HEK293 (cell line): ENCODE data around the gene SLC3A2.

Experiments used
- CTCF ChIA-PET: fragments of 350-600 bp; formaldehyde crosslinking; extraction: SDS; loops from one replicate; lab custom pipeline; 2021; ENCODE audit warnings: antibody characterized with exemption; lab: Yijun Ruan, JAX
- POLR2A ChIA-PET: fragments of 300-600 bp; formaldehyde crosslinking; extraction: SDS; loops from one replicate; lab custom pipeline; 2020; ENCODE audit warnings: antibody characterized with exemption, inconsistent platforms; lab: Yijun Ruan, JAX
- H3K27ac ChIP-seq: fragments of 200-500 bp; sonication (Bioruptor generic); 2 replicates; pipeline ENCODE4 v1.5.1; 2014; ENCODE audit warnings: low read depth, low read length, control low read depth, inconsistent platforms; ENCODE audit errors: extremely low read depth
- H3K36me3 ChIP-seq, 2 experiments: fragments of 200-500 bp in 1 of 2; sonication (Bioruptor generic) in 1 of 2; 1 replicate in 1 of 2; 2 replicates in 1 of 2; pipeline ENCODE4 v1.5.1; 2014 to 2017; ENCODE audit warnings: inconsistent platforms in 2 of 2, low read length in 2 of 2; ENCODE audit not compliant: control insufficient read depth in 2 of 2, insufficient read depth in 1 of 2
- H3K4me1 ChIP-seq: fragments of 200-500 bp; sonication (Bioruptor generic); 2 replicates; pipeline ENCODE4 v1.5.1; 2014; ENCODE audit warnings: mild to moderate bottlenecking, low read length, inconsistent platforms; ENCODE audit not compliant: control insufficient read depth, insufficient read depth
- H3K4me3 ChIP-seq: 2 replicates; pipeline ENCODE4 v1.5.1; 2011; ENCODE audit warnings: low read depth, mild to moderate bottlenecking, control low read depth, low read length, moderate library complexity
- H3K9me3 ChIP-seq: fragments of 200-500 bp; sonication (Bioruptor generic); 2 replicates; pipeline ENCODE4 v1.5.1; 2014; ENCODE audit warnings: low read depth, low read length, inconsistent platforms; ENCODE audit not compliant: control insufficient read depth, insufficient read depth
- HOXA7 ChIP-seq: sonication (generic); formaldehyde crosslinking; IDR thresholded peaks from 2 replicates; pipeline ENCODE4 v1.8.1; 2022; ENCODE audit warnings: missing genetic modification reagents, borderline replicate concordance
- HOXD13 ChIP-seq: sonication (generic); formaldehyde crosslinking; IDR thresholded peaks from 2 replicates; pipeline ENCODE4 v1.8.0; 2022; ENCODE audit warnings: missing genetic modification reagents, borderline replicate concordance
- MYNN ChIP-seq: fragments of 450-650 bp; formaldehyde crosslinking; IDR thresholded peaks from 2 replicates; pipeline ENCODE4 v1.5.1; 2016; ENCODE audit warnings: missing biosample characterization, missing genetic modification characterization, borderline replicate concordance
- OSR2 ChIP-seq: fragments of 450-650 bp; formaldehyde crosslinking; IDR thresholded peaks from 2 replicates; pipeline ENCODE4 v1.5.1; 2016; ENCODE audit warnings: missing biosample characterization, missing genetic modification characterization
- SCRT2 ChIP-seq: fragments of 450-650 bp; formaldehyde crosslinking; IDR thresholded peaks from 2 replicates; pipeline ENCODE4 v1.5.1; 2016; ENCODE audit warnings: missing biosample characterization, missing genetic modification characterization
- WT1 ChIP-seq: fragments of 450-650 bp; formaldehyde crosslinking; IDR thresholded peaks from 2 replicates; pipeline ENCODE4 v1.5.1; 2016; ENCODE audit warnings: missing biosample characterization, missing genetic modification characterization
- YY1 ChIP-seq: fragments of 450-650 bp; formaldehyde crosslinking; IDR thresholded peaks from 2 replicates; pipeline ENCODE4 v1.5.1; 2018; ENCODE audit warnings: missing biosample characterization, missing genetic modification characterization
- ZNF174 ChIP-seq: fragments of 450-650 bp; formaldehyde crosslinking; IDR thresholded peaks from 2 replicates; pipeline ENCODE4 v1.5.0; 2017; ENCODE audit warnings: missing biosample characterization, mild to moderate bottlenecking, missing genetic modification characterization
- ZNF221 ChIP-seq: fragments of 450-650 bp; formaldehyde crosslinking; IDR thresholded peaks from 2 replicates; pipeline ENCODE4 v1.5.1; 2017; ENCODE audit warnings: missing biosample characterization, missing genetic modification characterization, borderline replicate concordance
- ZNF239 ChIP-seq: fragments of 450-650 bp; formaldehyde crosslinking; IDR thresholded peaks from 2 replicates; pipeline ENCODE4 v1.5.1; 2016; ENCODE audit warnings: missing biosample characterization, missing genetic modification characterization
- ZNF266 ChIP-seq: fragments of 450-650 bp; formaldehyde crosslinking; IDR thresholded peaks from 2 replicates; pipeline ENCODE4 v1.5.1; 2016; ENCODE audit warnings: missing biosample characterization, missing genetic modification characterization, low read depth
- ZNF302 ChIP-seq: fragments of 450-650 bp; formaldehyde crosslinking; IDR thresholded peaks from 2 replicates; pipeline ENCODE4 v1.5.1; 2016; ENCODE audit warnings: missing biosample characterization, missing genetic modification characterization, low read depth
- ZNF391 ChIP-seq: fragments of 450-650 bp; formaldehyde crosslinking; IDR thresholded peaks from 2 replicates; pipeline ENCODE4 v1.5.1; 2016; ENCODE audit warnings: low read depth, missing biosample characterization, missing genetic modification characterization, borderline replicate concordance
- ZNF426 ChIP-seq: fragments of 450-650 bp; formaldehyde crosslinking; IDR thresholded peaks from 2 replicates; pipeline ENCODE4 v1.5.1; 2017; ENCODE audit warnings: missing biosample characterization, missing genetic modification characterization, mild to moderate bottlenecking, inconsistent platforms, moderate library complexity
- ZNF501 ChIP-seq: fragments of 450-650 bp; formaldehyde crosslinking; IDR thresholded peaks from 2 replicates; pipeline ENCODE4 v1.5.1; 2016; ENCODE audit warnings: missing biosample characterization, missing genetic modification characterization
- ZNF596 ChIP-seq: fragments of 450-650 bp; IDR thresholded peaks from 2 replicates; pipeline ENCODE4 v1.5.0; 2018; ENCODE audit warnings: missing biosample characterization, mild to moderate bottlenecking, missing genetic modification characterization, moderate library complexity
- ZNF610 ChIP-seq: fragments of 450-650 bp; formaldehyde crosslinking; IDR thresholded peaks from 2 replicates; pipeline ENCODE4 v1.5.1; 2016; ENCODE audit warnings: missing biosample characterization, missing genetic modification characterization, borderline replicate concordance
- ZNF621 ChIP-seq: fragments of 450-650 bp; formaldehyde crosslinking; IDR thresholded peaks from 2 replicates; pipeline ENCODE4 v1.5.1; 2017; ENCODE audit warnings: missing biosample characterization, missing genetic modification characterization
- ZNF629 ChIP-seq: fragments of 450-650 bp; formaldehyde crosslinking; IDR thresholded peaks from 2 replicates; pipeline ENCODE4 v1.5.1; 2017; ENCODE audit warnings: missing biosample characterization, missing genetic modification characterization
- ZNF660 ChIP-seq: fragments of 450-650 bp; IDR thresholded peaks from 2 replicates; pipeline ENCODE4 v1.5.1; 2018; ENCODE audit warnings: missing biosample characterization, mild to moderate bottlenecking, missing genetic modification characterization
- TF ChIP-seq, protein P1 (sequence below): fragments of 450-650 bp; formaldehyde crosslinking; IDR thresholded peaks from 2 replicates; pipeline ENCODE4 v1.5.1; 2016; ENCODE audit warnings: missing biosample characterization, missing genetic modification characterization
- TF ChIP-seq, protein P2 (sequence below): fragments of 450-650 bp; formaldehyde crosslinking; IDR thresholded peaks from 2 replicates; pipeline ENCODE4 v1.5.1; 2017; ENCODE audit warnings: missing biosample characterization, missing genetic modification characterization
- TF ChIP-seq, protein P3 (sequence below): fragments of 450-650 bp; IDR thresholded peaks from 2 replicates; pipeline ENCODE4 v1.5.1; 2018; ENCODE audit warnings: missing biosample characterization, missing genetic modification characterization

Gene SLC3A2

DNA sequence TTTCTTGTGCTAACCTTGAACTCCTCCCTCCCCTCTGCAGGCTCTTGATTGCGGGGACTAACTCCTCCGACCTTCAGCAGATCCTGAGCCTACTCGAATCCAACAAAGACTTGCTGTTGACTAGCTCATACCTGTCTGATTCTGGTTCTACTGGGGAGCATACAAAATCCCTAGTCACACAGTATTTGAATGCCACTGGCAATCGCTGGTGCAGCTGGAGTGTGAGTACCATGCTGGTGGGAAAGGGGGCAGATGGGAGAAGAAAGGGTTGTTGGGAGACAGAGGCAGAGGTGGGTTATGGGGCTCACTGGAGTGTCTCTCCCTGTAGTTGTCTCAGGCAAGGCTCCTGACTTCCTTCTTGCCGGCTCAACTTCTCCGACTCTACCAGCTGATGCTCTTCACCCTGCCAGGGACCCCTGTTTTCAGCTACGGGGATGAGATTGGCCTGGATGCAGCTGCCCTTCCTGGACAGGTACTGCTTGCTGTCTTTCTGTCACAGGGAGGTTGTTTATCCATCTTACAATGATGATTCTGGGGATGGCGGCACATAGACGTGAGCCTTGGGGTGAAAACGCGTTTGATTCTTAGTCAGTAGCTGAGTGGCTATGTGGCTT is 4.5 kb downstream of the SLC3A2 start:
- H3K9me3 ChIP-seq, result no peaks in the 10 kb centered on the region
- CTCF ChIA-PET, result interaction anchor here (0.6 to 3.6 kb wide), 7 partner anchors 9 to 138 kb away, joined by 3 to 17 read pairs (median 6); no protein-coding TSS in a partner anchor
- H3K4me3 ChIP-seq, result no peak overlapping the region
- H3K27ac ChIP-seq, result no peak overlapping the region
- no peak for TF ChIP-seq ZNF221 (tag by site-specific recombination)
- TF ChIP-seq, all 188 proteins: peak for 0
- POLR2A ChIA-PET, result interaction anchor here (0.5 to 8.7 kb wide), 6 partner anchors 10 to 79 kb away, joined by 3 to 91 read pairs (median 10); partner anchors contain the start of gene WDR74
- Histone ChIP-seq H3K36me3 (peaks cover 26 to 80% of the 10 kb centered on the region in 2 experiments; a peak in 2 of 3 replicates), H3K4me1 (no peaks in the 10 kb centered on the region)

DNA sequence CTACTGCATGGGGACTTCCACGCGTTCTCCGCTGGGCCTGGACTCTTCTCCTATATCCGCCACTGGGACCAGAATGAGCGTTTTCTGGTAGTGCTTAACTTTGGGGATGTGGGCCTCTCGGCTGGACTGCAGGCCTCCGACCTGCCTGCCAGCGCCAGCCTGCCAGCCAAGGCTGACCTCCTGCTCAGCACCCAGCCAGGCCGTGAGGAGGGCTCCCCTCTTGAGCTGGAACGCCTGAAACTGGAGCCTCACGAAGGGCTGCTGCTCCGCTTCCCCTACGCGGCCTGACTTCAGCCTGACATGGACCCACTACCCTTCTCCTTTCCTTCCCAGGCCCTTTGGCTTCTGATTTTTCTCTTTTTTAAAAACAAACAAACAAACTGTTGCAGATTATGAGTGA is 7.7 kb downstream of the SLC3A2 start:
- CTCF ChIA-PET, result interaction anchor here (3.6 kb wide), 1 partner anchor 17 kb away, joined by 17 read pairs; no protein-coding TSS in a partner anchor
- Histone ChIP-seq H3K4me1 (no peaks in the 10 kb centered on the region), H3K36me3 (peaks cover 26 to 62% of the 10 kb centered on the region in 2 experiments; a peak in 2 of 3 replicates)

DNA sequence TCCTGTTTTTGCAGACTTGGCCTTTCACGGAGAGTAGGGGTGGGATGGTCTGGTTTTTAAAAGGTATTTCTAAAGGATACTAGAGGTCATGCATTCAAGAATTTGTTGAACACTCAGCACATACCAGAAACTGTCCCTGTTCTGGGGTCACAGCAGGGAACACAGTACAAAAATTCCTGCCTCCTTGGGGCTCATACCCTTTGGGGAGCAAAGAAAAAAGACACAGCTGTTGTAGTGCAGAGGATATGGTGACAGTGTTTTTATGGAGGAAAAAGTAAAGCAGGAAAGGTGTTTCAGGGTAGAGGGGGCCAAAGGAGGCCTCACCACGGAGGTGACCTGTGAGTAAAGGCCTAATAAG is 8.4 kb downstream of the SLC3A2 start:
- Histone ChIP-seq H3K4me1 (no peaks in the 10 kb centered on the region), H3K36me3 (peaks cover 26 to 55% of the 10 kb centered on the region in 2 experiments; a peak in 2 of 3 replicates), H3K9me3 (no peaks in the 10 kb centered on the region), H3K4me3 (no peak overlapping the region), H3K27ac (no peak overlapping the region)
- POLR2A ChIA-PET, result interaction anchor here (0.9 to 3.1 kb wide), 10 partner anchors 7 to 298 kb away, joined by 3 to 34 read pairs (median 6); partner anchors contain the start of genes SLC3A2, TMEM179B, TUT1 and WDR74
- TF ChIP-seq MYNN (tag by site-specific recombination) (no peak), ZNF501 (tag by site-specific recombination) (no peak), HOXA7 (CRISPR knock-in tag) (no peak), OSR2 (tag by site-specific recombination) (no peak), ZNF426 (no peak), HOXD13 (no peak), WT1 (tag by site-specific recombination) (no peak), ZNF660 (tag by site-specific recombination) (no peak), ZNF610 (no peak), ZNF174 (tag by site-specific recombination) (no peak)
- TF ChIP-seq, protein P1, sequence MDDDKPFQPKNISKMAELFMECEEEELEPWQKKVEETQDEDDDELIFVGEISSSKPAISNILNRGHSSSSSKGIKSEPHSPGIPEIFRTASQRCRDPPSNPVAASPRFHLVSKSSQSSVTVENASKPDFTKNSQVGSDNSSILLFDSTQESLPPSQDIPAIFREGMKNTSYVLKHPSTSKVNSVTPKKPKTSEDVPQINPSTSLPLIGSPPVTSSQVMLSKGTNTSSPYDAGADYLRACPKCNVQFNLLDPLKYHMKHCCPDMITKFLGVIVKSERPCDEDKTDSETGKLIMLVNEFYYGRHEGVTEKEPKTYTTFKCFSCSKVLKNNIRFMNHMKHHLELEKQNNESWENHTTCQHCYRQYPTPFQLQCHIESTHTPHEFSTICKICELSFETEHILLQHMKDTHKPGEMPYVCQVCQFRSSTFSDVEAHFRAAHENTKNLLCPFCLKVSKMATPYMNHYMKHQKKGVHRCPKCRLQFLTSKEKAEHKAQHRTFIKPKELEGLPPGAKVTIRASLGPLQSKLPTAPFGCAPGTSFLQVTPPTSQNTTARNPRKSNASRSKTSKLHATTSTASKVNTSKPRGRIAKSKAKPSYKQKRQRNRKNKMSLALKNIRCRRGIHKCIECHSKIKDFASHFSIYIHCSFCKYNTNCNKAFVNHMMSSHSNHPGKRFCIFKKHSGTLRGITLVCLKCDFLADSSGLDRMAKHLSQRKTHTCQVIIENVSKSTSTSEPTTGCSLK, result no peak
- CTCF ChIA-PET, result interaction anchor here (1.2 kb wide), 1 partner anchor 8 kb away, joined by 5 read pairs; the partner anchor contains the start of gene SLC3A2

More for the DNA sequence above, 7.7 kb downstream of the SLC3A2 start:
- Histone ChIP-seq H3K4me3 (no peak overlapping the region), H3K27ac (no peak overlapping the region), H3K9me3 (no peaks in the 10 kb centered on the region)
- no peak for TF ChIP-seq ZNF596
- TF ChIP-seq, protein P2, sequence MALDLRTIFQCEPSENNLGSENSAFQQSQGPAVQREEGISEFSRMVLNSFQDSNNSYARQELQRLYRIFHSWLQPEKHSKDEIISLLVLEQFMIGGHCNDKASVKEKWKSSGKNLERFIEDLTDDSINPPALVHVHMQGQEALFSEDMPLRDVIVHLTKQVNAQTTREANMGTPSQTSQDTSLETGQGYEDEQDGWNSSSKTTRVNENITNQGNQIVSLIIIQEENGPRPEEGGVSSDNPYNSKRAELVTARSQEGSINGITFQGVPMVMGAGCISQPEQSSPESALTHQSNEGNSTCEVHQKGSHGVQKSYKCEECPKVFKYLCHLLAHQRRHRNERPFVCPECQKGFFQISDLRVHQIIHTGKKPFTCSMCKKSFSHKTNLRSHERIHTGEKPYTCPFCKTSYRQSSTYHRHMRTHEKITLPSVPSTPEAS (tag by site-specific recombination), result no peak
- no peak for TF ChIP-seq ZNF239
- no peak for TF ChIP-seq ZNF266 (tag by site-specific recombination)
- TF ChIP-seq SCRT2 (tag by site-specific recombination), result no peak
- TF ChIP-seq YY1 (tag by site-specific recombination), result no peak
- TF ChIP-seq ZNF302, result no peak
- no peak for TF ChIP-seq ZNF391 (tag by site-specific recombination)
- no peak for TF ChIP-seq ZNF621 (tag by site-specific recombination)
- TF ChIP-seq, protein P3, sequence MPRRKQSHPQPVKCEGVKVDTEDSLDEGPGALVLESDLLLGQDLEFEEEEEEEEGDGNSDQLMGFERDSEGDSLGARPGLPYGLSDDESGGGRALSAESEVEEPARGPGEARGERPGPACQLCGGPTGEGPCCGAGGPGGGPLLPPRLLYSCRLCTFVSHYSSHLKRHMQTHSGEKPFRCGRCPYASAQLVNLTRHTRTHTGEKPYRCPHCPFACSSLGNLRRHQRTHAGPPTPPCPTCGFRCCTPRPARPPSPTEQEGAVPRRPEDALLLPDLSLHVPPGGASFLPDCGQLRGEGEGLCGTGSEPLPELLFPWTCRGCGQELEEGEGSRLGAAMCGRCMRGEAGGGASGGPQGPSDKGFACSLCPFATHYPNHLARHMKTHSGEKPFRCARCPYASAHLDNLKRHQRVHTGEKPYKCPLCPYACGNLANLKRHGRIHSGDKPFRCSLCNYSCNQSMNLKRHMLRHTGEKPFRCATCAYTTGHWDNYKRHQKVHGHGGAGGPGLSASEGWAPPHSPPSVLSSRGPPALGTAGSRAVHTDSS (tag by site-specific recombination), result no peak
- no peak for TF ChIP-seq ZNF629
- POLR2A ChIA-PET, result interaction anchor here (1.0 kb wide), 1 partner anchor 48 kb away, joined by 3 read pairs; no protein-coding TSS in a partner anchor
